CD4-positive, alpha-beta T cell (primary cell): ENCODE measurements around the gene ARPC5. TPM values are rescaled to one million over a fixed set of nuclear protein-coding genes. Genes with fewer than 3 reads are reported as not detected.
"Not testable (repeated sequence)": the region's sequence is repeated elsewhere in the genome, so short reads cannot be mapped to it uniquely, and the experiment has no call there.

Experiments
- ATAC-seq: fragments of 200-7000 bp; cut with Tn5 transposase; one replicate; pipeline ENCODE4 v1.10.0; 2022; ENCODE audit warnings: mild to moderate bottlenecking; ENCODE audit not compliant: poor library complexity
- CTCF ChIA-PET: fragments of 350-600 bp; sonication (Branson Sonifier 250); formaldehyde crosslinking; loops from one replicate; lab custom pipeline; 2021; ENCODE audit warnings: antibody characterized with exemption, inconsistent platforms; lab: Charles Lee
- POLR2A ChIA-PET: fragments of 350-600 bp; sonication (Branson Sonifier 250); formaldehyde crosslinking; loops from one replicate; lab custom pipeline; 2021; ENCODE audit warnings: antibody characterized with exemption, inconsistent platforms; lab: Charles Lee
- DNase-seq, 14 experiments: peaks; one replicate each; pipeline ENCODE4 v3.0.0-alpha.2; 2013 to 2020; ENCODE audit warnings: mixed read lengths in 2 of 14
- H3K27ac ChIP-seq, 2 donors: one replicate each; pipeline versions ENCODE4 v1.5.1 to v1.7.0; 2013; ENCODE audit warnings: low read length in 2 of 2, low read depth in 1 of 2, mild to moderate bottlenecking in 1 of 2
- H3K27me3 ChIP-seq, 2 experiments: 1 replicate in 1 of 2; 2 replicates in 1 of 2; pipeline versions ENCODE4 v1.6.1 to v1.7.0; 2013; ENCODE audit warnings: low read length in 2 of 2, control low read depth in 1 of 2, mild to moderate bottlenecking in 1 of 2, moderate library complexity in 1 of 2; ENCODE audit not compliant: insufficient read depth in 2 of 2, control insufficient read depth in 1 of 2
- H3K36me3 ChIP-seq: one replicate; pipeline ENCODE4 v1.6.1; 2013; ENCODE audit warnings: low read length, control low read depth; ENCODE audit not compliant: insufficient read depth
- H3K4me1 ChIP-seq: one replicate; pipeline ENCODE4 v1.6.1; 2013; ENCODE audit warnings: low read length, control low read depth; ENCODE audit not compliant: insufficient read depth
- H3K4me3 ChIP-seq: one replicate; pipeline ENCODE4 v1.5.1; 2013; ENCODE audit warnings: mild to moderate bottlenecking, low read length, moderate library complexity
- H3K9me3 ChIP-seq, 2 experiments: 1 replicate in 1 of 2; 2 replicates in 1 of 2; pipeline versions ENCODE4 v1.6.1 to v1.7.0; 2013; ENCODE audit warnings: low read length in 2 of 2, mild to moderate bottlenecking in 2 of 2, control low read depth in 1 of 2, moderate library complexity in 1 of 2; ENCODE audit not compliant: control insufficient read depth in 1 of 2, insufficient read depth in 1 of 2
- H3K27ac Mint-ChIP-seq: one replicate; pipeline ENCODE4 v1.8.0; 2020; ENCODE audit warnings: mixed read lengths
- H3K27me3 Mint-ChIP-seq: one replicate; pipeline ENCODE4 v1.8.0; 2021; ENCODE audit warnings: mixed read lengths
- H3K36me3 Mint-ChIP-seq: one replicate; pipeline ENCODE4 v1.8.0; 2021; ENCODE audit warnings: low read depth, mixed read lengths
- H3K4me1 Mint-ChIP-seq: one replicate; pipeline ENCODE4 v1.8.0; 2021; ENCODE audit warnings: low read depth, mixed read lengths
- H3K4me3 Mint-ChIP-seq: one replicate; pipeline ENCODE4 v1.8.0; 2020; ENCODE audit warnings: mild to moderate bottlenecking, mixed read lengths
- H3K9me3 Mint-ChIP-seq: one replicate; pipeline ENCODE4 v1.8.0; 2020; ENCODE audit warnings: mixed read lengths
- CTCF ChIP-seq: fragments of 200-600 bp; IDR thresholded peaks from one replicate; pipeline ENCODE4 v1.8.0; 2022; ENCODE audit warnings: antibody characterized with exemption, mild to moderate bottlenecking
- intact Hi-C, 2 experiments: fragments of 100-400 bp; cut with DNase I in 1 of 2; cut with micrococcal nuclease in 1 of 2; formaldehyde crosslinking; loops; one replicate each; pipeline versions ENCODE4 v1.15.1 to v1.9.0; 2023 to 2025; cut with DNase I, micrococcal nuclease
- total RNA-seq, 174 experiments: library from RNA in 2 of 174; stranded (reverse) in 2 of 174; gene quantifications; one replicate each; pipeline ENCODE4 v1.2.3 and lab custom pipeline; 2021 to 2026

ARPC5 gene
- total RNA-seq, 2 experiments from 2014 or later, result 21.4 to 23.0 TPM

GRCh38 chr1:183628537-183628936, 7.0 kb downstream of the ARPC5 start:
- Histone ChIP-seq H3K27ac (peak overlapping the region in 1 of 2 donors; percentile 10), H3K27me3 (no peaks in the 10 kb centered on the region), H3K4me3 (no peak overlapping the region), H3K36me3 (peaks cover 70% of the 10 kb centered on the region), H3K4me1 (peaks cover 18% of the 10 kb centered on the region), H3K9me3 (no peaks in the 10 kb centered on the region)
- Mint-ChIP-seq H3K36me3 (peaks cover 76% of the 10 kb centered on the region), H3K9me3 (no peaks in the 10 kb centered on the region), H3K27ac (peak overlapping the region; percentile 62), H3K4me1 (peaks cover 47% of the 10 kb centered on the region), H3K4me3 (peak overlapping the region; percentile 2), H3K27me3 (no peaks in the 10 kb centered on the region)
- intact Hi-C loops, result loop anchor here (5.0 to 10.0 kb wide), 2 partner anchors 81 to 84 kb away; no protein-coding TSS in a partner anchor
- ChIA-PET POLR2A (interaction anchor here (1.1 kb wide), 1 partner anchor 41 kb away, joined by 3 read pairs; no protein-coding TSS in a partner anchor), CTCF (interaction anchor here (0.6 to 1.2 kb wide), 4 partner anchors 9 to 287 kb away, joined by 3 to 5 read pairs (median 4); no protein-coding TSS in a partner anchor)
- TF ChIP-seq CTCF, result no peak
- ATAC-seq (no peak), DNase-seq (no peak)

GRCh38 chr1:183626236-183626635, 9.3 kb downstream of the ARPC5 start:
- H3K36me3 ChIP-seq, result peaks cover 63% of the 10 kb centered on the region
- H3K4me3 ChIP-seq, H3K27me3 ChIP-seq, CTCF ChIA-PET, ATAC-seq, H3K4me3 Mint-ChIP-seq, DNase-seq, H3K9me3 ChIP-seq, H3K9me3 Mint-ChIP-seq, H3K27me3 Mint-ChIP-seq: not testable (repeated sequence)
- peaks cover 72% of the 10 kb centered on the region for H3K36me3 Mint-ChIP-seq
- H3K4me1 Mint-ChIP-seq, result peaks cover 42% of the 10 kb centered on the region
- peak overlapping the region in 1 of 2 donors; percentile 31 for H3K27ac ChIP-seq
- H3K27ac Mint-ChIP-seq, result peak overlapping the region; percentile 57
- intact Hi-C loops, result loop anchor here (5.0 to 10.0 kb wide), 2 partner anchors 79 to 81 kb away; no protein-coding TSS in a partner anchor
- H3K4me1 ChIP-seq, result peaks cover 12% of the 10 kb centered on the region
- POLR2A ChIA-PET, result interaction anchor here (1.3 kb wide), 1 partner anchor 8 kb away, joined by 5 read pairs; no protein-coding TSS in a partner anchor

GRCh38 chr1:183622884-183623785, 12.4 kb downstream of the ARPC5 start:
- H3K4me3 Mint-ChIP-seq, result no peak overlapping the region
- CTCF ChIA-PET, result interaction anchor here (0.5 to 1.0 kb wide), 3 partner anchors 10 to 110 kb away, joined by 4 read pairs; no protein-coding TSS in a partner anchor
- no peaks in the 10 kb centered on the region for H3K9me3 Mint-ChIP-seq
- H3K27me3 ChIP-seq, result no peaks in the 10 kb centered on the region
- no peaks in the 10 kb centered on the region for H3K4me1 ChIP-seq
- peaks cover 42% of the 10 kb centered on the region for H3K36me3 Mint-ChIP-seq
- DNase-seq (peak; percentile 18 to 76 (median 36)), ATAC-seq (peak; percentile 99)
- peak; percentile 64 for TF ChIP-seq CTCF
- H3K27me3 Mint-ChIP-seq, result no peaks in the 10 kb centered on the region
- POLR2A ChIA-PET, result no interaction called here
- no peak overlapping the region for H3K4me3 ChIP-seq
- H3K27ac ChIP-seq, result no peak overlapping the region
- H3K9me3 ChIP-seq, result no peaks in the 10 kb centered on the region
- peaks cover 25% of the 10 kb centered on the region for H3K4me1 Mint-ChIP-seq
- H3K27ac Mint-ChIP-seq, result peak overlapping the region; percentile 60
- intact Hi-C loops, result loop anchor here (1.0 to 10.0 kb wide), 5 partner anchors 78 to 660 kb away; no protein-coding TSS in a partner anchor
- peaks cover 34% of the 10 kb centered on the region for H3K36me3 ChIP-seq
